Hippocampal formation (tissue), 2 donors: Measurements from ENCODE around the gene MLLT3.

Experiments
- DNase-seq, 2 donors: peaks; one replicate each; lab custom pipeline; 2025; lab: John Stamatoyannopoulos, UW

Gene MLLT3

GRCh38 chr9:20625003-20625349, 2.7 kb upstream of the MLLT3 start:
- DNase-seq: no peak

- DNase-seq: peak; percentile 30 to 87
These were observed 2.1 kb upstream of the MLLT3 start for GRCh38 chr9:20624201-20625002.

DNA sequence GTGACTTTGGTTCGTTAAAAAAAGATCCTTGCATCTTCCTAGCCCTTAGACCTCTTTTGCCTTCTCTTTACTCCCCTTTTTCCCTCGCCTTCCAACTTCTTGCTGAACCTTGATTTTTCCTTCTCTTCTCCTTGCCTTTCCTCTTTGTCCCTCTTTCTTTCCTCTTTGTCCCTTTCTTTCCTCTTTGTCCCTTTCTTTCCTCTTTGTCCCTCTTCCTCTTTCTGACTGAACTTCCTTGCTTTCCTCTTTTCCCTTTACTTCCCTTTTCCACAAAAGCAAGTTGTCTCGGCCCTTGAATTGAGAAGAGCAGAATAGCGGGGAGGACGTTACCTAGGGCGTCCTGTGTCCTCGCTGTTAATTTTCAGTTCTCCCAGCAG, 1.4 kb upstream of the MLLT3 start:
- DNase-seq: no peak

DNA sequence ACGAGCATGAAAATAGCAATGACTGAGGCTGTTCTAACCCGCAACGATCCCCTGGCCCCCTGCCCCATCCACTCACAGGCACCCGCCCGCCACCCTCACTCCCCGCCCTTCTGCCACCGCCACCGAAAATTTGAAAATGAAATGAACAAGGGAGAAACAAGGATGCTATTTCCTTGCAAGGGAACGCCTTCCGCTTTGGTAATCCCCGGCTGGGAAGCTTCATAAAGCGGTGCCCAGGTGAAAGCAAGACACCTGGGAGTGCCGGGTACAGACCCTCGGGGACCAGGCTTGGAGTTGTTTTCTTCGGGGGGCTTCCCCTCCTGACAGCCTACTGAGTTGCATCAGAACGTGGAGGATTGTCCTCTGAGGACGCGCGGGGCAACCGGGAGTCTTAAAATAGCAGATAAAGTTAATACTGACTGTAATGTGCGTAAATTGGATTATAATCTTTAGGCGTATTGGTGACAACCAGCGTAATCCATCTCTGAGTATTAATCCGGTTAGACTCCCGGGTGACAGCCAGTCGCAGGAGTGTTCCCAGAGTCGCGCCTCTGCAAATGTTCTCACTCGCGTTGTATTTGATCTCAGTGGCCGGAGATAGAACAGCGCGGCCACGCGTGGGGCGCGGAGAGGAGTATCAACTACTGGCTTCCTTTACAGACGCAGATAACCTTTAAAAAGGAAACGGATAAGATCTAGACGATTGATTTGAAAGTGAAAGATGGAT, 885 bp upstream of the MLLT3 start:
- no peak for DNase-seq

- peak; percentile 59 to 70 for DNase-seq
These were observed 599 bp downstream of the MLLT3 start for GRCh38 chr9:20621471-20622329.

GRCh38 chr9:20620650-20621470, 1.4 kb downstream of the MLLT3 start:
- DNase-seq: no peak

DNA sequence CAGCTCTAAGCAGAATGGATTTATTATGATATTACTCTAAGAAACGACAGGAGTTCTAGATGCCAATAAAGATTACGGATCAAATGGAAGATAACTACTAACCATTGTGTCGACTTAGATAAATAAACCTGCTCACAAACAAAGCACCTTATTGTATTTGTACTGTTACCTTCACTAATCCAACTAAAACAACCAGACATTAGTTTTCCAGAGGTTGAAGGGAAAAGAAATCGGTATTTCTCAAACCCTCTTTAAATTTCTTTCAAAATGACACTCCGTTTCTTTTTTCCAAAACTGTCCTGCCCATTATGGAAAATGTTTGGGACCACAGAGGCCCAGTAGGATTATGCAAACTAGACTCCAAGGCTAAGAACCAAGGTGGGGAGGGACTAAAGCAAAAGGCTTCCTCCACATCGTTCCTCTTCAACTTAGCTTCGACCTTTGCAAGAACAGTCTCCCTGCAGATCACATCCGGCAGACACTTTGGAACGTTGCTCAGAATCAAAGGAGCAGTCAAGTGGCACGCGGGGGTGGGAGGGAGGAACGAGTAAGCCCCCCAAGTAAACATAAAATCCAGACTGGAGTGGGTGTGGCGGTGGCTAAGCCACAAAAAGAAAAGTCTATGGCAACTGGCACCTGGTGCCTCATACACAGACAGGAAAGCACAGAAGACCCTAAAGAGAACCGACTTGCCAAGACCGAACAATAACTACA, 2.7 kb downstream of the MLLT3 start:
- DNase-seq: peak in 1 of 2 donors; percentile 12

DNA sequence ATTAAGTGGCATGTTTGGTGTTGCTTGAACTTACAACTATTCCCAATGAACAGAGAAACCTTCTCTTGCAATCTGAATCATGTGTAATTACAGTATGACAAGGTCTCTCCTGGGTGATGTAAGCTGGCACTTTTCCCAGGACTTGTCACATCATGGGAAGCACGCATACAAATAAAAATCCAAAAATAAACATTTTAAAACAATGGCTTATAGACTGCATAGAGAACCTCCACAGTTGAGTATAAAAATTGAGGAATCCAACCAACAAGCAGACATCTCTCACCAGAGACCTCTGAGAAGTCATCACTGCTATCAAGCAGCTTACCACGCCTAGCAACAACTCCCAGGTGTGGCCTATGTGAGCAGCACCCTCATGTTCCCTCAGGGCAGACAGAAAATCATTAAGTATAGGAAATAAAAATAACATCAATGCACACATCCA, 3.9 kb downstream of the MLLT3 start:
- no peak for DNase-seq

DNA sequence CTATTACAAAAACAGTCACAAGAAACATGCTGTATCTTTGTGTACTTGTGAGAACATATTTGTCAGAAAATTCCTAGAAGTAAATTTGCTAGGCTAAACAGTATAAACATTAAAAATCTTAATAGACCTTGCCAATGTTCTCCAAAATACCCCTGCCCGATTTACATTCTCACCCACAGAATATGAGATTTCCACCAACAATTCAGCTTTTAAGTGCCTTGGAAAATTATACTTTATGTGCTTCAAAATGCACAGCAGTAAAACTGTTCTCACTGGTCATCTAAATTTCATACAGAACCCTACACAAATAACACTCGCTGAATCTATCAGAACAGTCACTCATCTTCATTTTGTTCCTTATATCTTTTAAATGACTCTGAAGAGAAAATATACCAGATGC, 5.5 kb downstream of the MLLT3 start:
- no peak for DNase-seq

GRCh38 chr9:20614602-20615216, 7.6 kb downstream of the MLLT3 start:
- DNase-seq: no peak

DNA sequence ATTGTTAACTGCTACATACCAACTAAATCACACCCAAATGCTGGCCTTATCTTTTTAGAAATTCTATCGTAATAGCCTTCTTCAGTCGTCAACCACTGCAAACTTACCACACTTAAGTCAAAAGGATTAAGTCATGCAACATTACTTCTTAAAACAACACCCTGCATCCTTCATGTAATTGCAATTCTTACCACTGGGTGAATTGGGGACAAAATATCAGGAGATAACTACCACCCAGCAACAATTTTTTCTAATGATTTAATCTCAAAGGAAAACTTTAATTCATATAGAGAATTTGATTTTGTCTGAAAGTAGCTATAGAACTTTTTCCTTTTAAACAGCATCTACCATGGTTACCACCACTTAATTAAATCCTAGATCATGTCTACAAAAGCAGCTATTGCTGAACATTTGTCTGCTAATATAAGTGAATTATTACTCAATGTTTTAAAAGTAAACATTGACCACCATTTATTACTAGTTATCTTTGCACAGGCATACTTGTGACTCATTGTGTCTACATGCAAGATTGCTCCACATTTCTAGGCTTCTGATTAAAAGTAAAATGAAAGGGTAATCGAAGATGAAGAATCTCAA, 10.5 kb downstream of the MLLT3 start:
- no peak for DNase-seq

DNA sequence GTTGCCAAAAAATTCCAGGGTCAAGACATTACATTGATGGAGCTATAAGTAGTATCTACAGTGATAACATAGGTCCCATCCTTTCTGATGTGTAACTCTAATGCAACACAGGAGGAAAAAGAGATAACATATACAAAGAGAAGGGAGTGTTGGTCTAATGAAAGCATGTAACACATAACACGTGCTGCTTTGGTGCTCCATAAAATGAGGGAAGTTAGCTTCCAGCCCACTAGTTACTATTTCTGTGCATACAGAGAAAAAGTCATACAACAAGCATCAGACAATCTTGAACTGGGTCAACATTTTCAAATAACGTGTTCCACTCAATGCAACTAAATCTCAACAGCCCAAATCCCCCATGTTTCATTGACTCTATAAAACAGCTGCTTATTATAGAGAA, 11.7 kb downstream of the MLLT3 start:
- DNase-seq: no peak

DNA sequence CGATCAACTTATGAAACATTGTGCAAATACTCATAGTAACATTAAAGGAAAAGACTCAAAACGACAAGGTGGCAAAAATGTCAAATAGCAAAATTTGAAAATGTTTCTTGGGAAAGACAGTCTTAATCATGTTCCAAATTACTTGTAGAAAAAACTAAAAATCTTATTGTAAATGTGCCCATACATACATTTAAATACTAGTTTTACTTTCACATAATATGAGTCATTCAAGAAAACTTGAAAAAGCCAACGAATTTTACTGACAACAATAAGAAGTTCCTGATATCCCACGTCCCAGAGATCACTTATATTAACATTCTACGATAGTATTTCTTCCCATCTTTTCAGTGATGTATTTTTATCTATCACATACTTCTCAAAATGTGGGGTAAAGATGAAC, 13.7 kb downstream of the MLLT3 start:
- DNase-seq: no peak

- no peak for DNase-seq
These were observed 15.6 kb downstream of the MLLT3 start for GRCh38 chr9:20606652-20607051.

DNA sequence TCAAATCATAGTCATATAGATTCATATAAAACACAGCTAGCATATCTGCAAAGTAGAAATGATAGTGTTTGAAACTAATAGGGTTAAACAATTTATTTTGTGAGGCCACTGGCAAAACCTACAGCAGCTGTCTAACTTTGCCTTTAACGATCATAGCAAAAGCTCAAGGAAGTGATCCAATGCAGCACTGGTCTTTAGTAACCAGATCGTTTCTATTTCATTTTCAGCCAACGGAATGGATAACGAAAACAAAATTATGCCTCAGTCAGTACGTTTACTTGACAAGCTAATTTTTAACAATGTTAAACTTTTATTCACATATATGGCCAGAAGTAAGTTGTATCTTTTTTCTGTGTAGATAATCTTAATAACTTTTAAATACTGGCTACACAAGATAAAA, 17.7 kb downstream of the MLLT3 start:
- DNase-seq: no peak

GRCh38 chr9:20603524-20604268, 18.6 kb downstream of the MLLT3 start:
- no peak for DNase-seq

DNA sequence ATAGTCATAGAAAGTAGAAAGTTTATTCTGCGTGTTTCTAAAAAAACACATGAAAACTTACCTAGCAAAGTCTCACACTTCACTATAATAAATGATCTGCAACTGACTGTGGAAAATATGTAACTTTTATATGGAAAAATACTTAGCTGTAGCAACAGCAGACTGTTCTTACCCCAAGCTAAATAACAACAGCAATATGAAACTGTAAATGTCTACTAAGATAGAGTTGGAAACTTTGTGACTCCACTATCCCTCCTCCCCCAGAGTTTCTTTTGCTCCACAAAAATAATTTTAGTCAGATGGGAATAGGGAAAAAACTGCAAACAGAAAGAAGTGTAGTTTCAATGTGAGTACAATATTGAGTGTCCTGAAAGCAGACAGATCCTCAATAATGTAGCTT, 21.0 kb downstream of the MLLT3 start:
- no peak for DNase-seq

- no peak for DNase-seq
These were observed 23.1 kb downstream of the MLLT3 start for GRCh38 chr9:20599195-20599594.

GRCh38 chr9:20598367-20598766, 23.9 kb downstream of the MLLT3 start:
- DNase-seq: no peak
